Tibial nerve (tissue), 3 donors: ENCODE data around the gene PTPN14.

ENCODE experiments used
- POLR2A ChIP-seq, 2 donors: fragments of 450-650 bp; IDR thresholded peaks; one replicate each; pipeline ENCODE4 v1.6.1; 2017; ENCODE audit warnings: antibody characterized with exemption in 2 of 2, mild to moderate bottlenecking in 2 of 2, moderate library complexity in 2 of 2
- TF ChIP-seq, protein P1 (sequence below), 5 experiments: fragments of 200-600 bp in 3 of 5; fragments of 450-650 bp in 2 of 5; sonication (generic) in 3 of 5; IDR thresholded peaks; one replicate each; pipeline ENCODE4 v1.5.1; 2016 to 2019; ENCODE audit warnings: antibody characterized with exemption in 5 of 5, mild to moderate bottlenecking in 3 of 5, moderate library complexity in 2 of 5

DNA sequence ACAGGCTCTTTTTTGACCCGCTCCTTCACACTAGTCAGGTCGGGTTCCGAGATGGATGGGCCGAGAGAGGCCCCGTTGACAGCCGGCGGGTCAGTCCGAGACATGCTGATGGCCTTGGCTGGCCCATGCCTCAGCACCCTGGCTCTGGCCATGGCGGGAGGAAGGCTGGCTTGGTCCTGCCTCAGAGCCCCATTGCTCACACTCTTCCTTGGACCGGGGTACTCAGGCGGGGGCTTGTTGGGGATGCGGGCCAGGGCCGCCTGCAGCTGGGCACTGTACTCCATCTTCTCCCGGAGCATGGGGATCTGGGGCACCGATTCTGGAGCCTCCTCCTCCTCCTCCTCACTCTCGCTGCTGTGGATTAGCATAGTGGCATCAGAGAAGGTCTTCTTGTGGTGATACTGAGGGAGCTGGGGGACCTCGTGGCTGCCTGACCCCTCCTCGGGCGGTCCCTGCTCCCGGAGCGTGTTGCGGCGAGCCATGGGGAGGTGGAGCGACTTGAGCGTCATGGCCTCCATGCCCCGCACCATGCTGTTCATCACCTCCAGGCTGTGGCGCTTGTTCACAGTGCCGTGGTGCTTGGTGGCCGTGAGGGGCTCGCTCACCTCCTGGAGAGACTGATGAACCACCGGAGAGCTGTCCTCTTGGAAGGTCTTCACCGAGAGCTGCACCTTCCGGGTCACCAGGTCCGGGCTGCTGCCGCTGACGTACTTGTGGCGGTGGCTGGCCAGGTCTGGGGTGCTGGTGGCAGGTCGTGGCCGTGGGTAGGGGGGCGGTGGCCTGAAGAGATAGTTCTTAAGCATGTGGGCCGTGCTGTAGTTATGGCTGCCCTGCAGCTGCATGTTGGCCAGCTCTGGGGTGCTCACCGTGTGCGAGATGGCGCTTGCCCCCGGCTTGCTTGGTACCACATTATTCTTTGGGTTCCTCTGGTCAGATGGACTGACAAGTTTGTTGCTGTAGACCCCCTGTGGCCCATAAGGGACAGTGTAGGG is 167.7 kb downstream of the PTPN14 start:
- no peak for TF ChIP-seq POLR2A (IDR thresholded peaks at IDR 0.05)
- TF ChIP-seq, protein P1, sequence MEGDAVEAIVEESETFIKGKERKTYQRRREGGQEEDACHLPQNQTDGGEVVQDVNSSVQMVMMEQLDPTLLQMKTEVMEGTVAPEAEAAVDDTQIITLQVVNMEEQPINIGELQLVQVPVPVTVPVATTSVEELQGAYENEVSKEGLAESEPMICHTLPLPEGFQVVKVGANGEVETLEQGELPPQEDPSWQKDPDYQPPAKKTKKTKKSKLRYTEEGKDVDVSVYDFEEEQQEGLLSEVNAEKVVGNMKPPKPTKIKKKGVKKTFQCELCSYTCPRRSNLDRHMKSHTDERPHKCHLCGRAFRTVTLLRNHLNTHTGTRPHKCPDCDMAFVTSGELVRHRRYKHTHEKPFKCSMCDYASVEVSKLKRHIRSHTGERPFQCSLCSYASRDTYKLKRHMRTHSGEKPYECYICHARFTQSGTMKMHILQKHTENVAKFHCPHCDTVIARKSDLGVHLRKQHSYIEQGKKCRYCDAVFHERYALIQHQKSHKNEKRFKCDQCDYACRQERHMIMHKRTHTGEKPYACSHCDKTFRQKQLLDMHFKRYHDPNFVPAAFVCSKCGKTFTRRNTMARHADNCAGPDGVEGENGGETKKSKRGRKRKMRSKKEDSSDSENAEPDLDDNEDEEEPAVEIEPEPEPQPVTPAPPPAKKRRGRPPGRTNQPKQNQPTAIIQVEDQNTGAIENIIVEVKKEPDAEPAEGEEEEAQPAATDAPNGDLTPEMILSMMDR (IDR thresholded peaks at IDR 0.05) = no peak
